ENCODE measurements around the gene MVD.
A peak's percentile ranks its signal among the peaks of the same experiment; 100 is the strongest.

The MVD gene

GRCh38 chr16:88656291-88656980, 6.5 kb downstream of the MVD start:
- Histone ChIP-seq H3K4me3 (ENCODE audit: low read depth in 1 of 5, low read length in 5 of 5) (no peak overlapping the region), H3K36me3 (ENCODE audit: control insufficient read depth in 5 of 5, insufficient read depth in 5 of 5, low read length in 5 of 5) (peaks cover 0 to 52% (median 37%) of the 10 kb centered on the region in 5 donors), H3K27me3 (ENCODE audit: control insufficient read depth in 5 of 5, insufficient read depth in 4 of 5, low read length in 5 of 5) (no peaks in the 10 kb centered on the region), H3K9ac (ENCODE audit: low read length in 5 of 5) (no peak overlapping the region), H3K27ac (ENCODE audit: low read depth, low read length) (no peak overlapping the region), H3K9me3 (ENCODE audit: control insufficient read depth in 5 of 5, low read length in 5 of 5) (no peaks in the 10 kb centered on the region), H3K4me1 (ENCODE audit: control insufficient read depth in 5 of 5, insufficient read depth in 5 of 5, low read length in 5 of 5) (peaks cover 0 to 7% (median 4%) of the 10 kb centered on the region in 5 donors)

- H3K4me1 ChIP-seq (ENCODE audit: control insufficient read depth in 5 of 5, insufficient read depth in 5 of 5, low read length in 5 of 5): peaks cover 0 to 13% (median 8%) of the 10 kb centered on the region in 5 donors
- no peak overlapping the region for H3K4me3 ChIP-seq (ENCODE audit: low read depth in 1 of 5, low read length in 5 of 5)
- no peak overlapping the region for H3K9ac ChIP-seq (ENCODE audit: low read length in 5 of 5)
- H3K27me3 ChIP-seq (ENCODE audit: control insufficient read depth in 5 of 5, insufficient read depth in 4 of 5, low read length in 5 of 5): no peaks in the 10 kb centered on the region
- H3K27ac ChIP-seq (ENCODE audit: low read depth, low read length): no peak overlapping the region
- H3K9me3 ChIP-seq (ENCODE audit: control insufficient read depth in 5 of 5, low read length in 5 of 5): no peaks in the 10 kb centered on the region
- peaks cover 0 to 52% (median 37%) of the 10 kb centered on the region in 5 donors for H3K36me3 ChIP-seq (ENCODE audit: control insufficient read depth in 5 of 5, insufficient read depth in 5 of 5, low read length in 5 of 5)
Observed at GRCh38 chr16:88655733-88656281, 7.1 kb downstream of the MVD start.

- Histone ChIP-seq H3K9me3 (ENCODE audit: control insufficient read depth in 5 of 5, low read length in 5 of 5) (no peaks in the 10 kb centered on the region), H3K27me3 (ENCODE audit: control insufficient read depth in 5 of 5, insufficient read depth in 4 of 5, low read length in 5 of 5) (no peaks in the 10 kb centered on the region), H3K27ac (ENCODE audit: low read depth, low read length) (no peak overlapping the region), H3K4me1 (ENCODE audit: control insufficient read depth in 5 of 5, insufficient read depth in 5 of 5, low read length in 5 of 5) (peaks cover 0 to 19% (median 14%) of the 10 kb centered on the region in 5 donors), H3K9ac (ENCODE audit: low read length in 5 of 5) (no peak overlapping the region), H3K4me3 (ENCODE audit: low read depth in 1 of 5, low read length in 5 of 5) (no peak overlapping the region), H3K36me3 (ENCODE audit: control insufficient read depth in 5 of 5, insufficient read depth in 5 of 5, low read length in 5 of 5) (peaks cover 0 to 52% (median 37%) of the 10 kb centered on the region in 5 donors)
Observed at GRCh38 chr16:88655053-88655732, 7.7 kb downstream of the MVD start.

GRCh38 chr16:88654363-88655052, 8.4 kb downstream of the MVD start:
- Histone ChIP-seq H3K4me1 (ENCODE audit: control insufficient read depth in 5 of 5, insufficient read depth in 5 of 5, low read length in 5 of 5) (peaks cover 0 to 26% (median 21%) of the 10 kb centered on the region in 5 donors), H3K27me3 (ENCODE audit: control insufficient read depth in 5 of 5, insufficient read depth in 4 of 5, low read length in 5 of 5) (no peaks in the 10 kb centered on the region), H3K9me3 (ENCODE audit: control insufficient read depth in 5 of 5, low read length in 5 of 5) (no peaks in the 10 kb centered on the region), H3K27ac (ENCODE audit: low read depth, low read length) (no peak overlapping the region), H3K9ac (ENCODE audit: low read length in 5 of 5) (no peak overlapping the region), H3K4me3 (ENCODE audit: low read depth in 1 of 5, low read length in 5 of 5) (no peak overlapping the region), H3K36me3 (ENCODE audit: control insufficient read depth in 5 of 5, insufficient read depth in 5 of 5, low read length in 5 of 5) (peaks cover 0 to 52% (median 37%) of the 10 kb centered on the region in 5 donors)

- Histone ChIP-seq H3K36me3 (ENCODE audit: control insufficient read depth in 5 of 5, insufficient read depth in 5 of 5, low read length in 5 of 5) (peaks cover 0 to 52% (median 37%) of the 10 kb centered on the region in 5 donors), H3K27me3 (ENCODE audit: control insufficient read depth in 5 of 5, insufficient read depth in 4 of 5, low read length in 5 of 5) (no peaks in the 10 kb centered on the region), H3K4me1 (ENCODE audit: control insufficient read depth in 5 of 5, insufficient read depth in 5 of 5, low read length in 5 of 5) (peaks cover 0 to 30% (median 26%) of the 10 kb centered on the region in 5 donors), H3K9ac (ENCODE audit: low read length in 5 of 5) (no peak overlapping the region), H3K9me3 (ENCODE audit: control insufficient read depth in 5 of 5, low read length in 5 of 5) (no peaks in the 10 kb centered on the region), H3K27ac (ENCODE audit: low read depth, low read length) (no peak overlapping the region), H3K4me3 (ENCODE audit: low read depth in 1 of 5, low read length in 5 of 5) (no peak overlapping the region)
Observed at GRCh38 chr16:88653596-88654362, 9.1 kb downstream of the MVD start.

GRCh38 chr16:88653101-88653500, 9.8 kb downstream of the MVD start:
- Histone ChIP-seq H3K9me3 (ENCODE audit: control insufficient read depth in 5 of 5, low read length in 5 of 5) (no peaks in the 10 kb centered on the region), H3K4me3 (ENCODE audit: low read depth in 1 of 5, low read length in 5 of 5) (no peak overlapping the region), H3K27ac (ENCODE audit: low read depth, low read length) (no peak overlapping the region), H3K27me3 (ENCODE audit: control insufficient read depth in 5 of 5, insufficient read depth in 4 of 5, low read length in 5 of 5) (no peaks in the 10 kb centered on the region), H3K36me3 (ENCODE audit: control insufficient read depth in 5 of 5, insufficient read depth in 5 of 5, low read length in 5 of 5) (peaks cover 0 to 52% (median 35%) of the 10 kb centered on the region in 5 donors), H3K4me1 (ENCODE audit: control insufficient read depth in 5 of 5, insufficient read depth in 5 of 5, low read length in 5 of 5) (peaks cover 0 to 31% (median 27%) of the 10 kb centered on the region in 5 donors), H3K9ac (ENCODE audit: low read length in 5 of 5) (no peak overlapping the region)

GRCh38 chr16:88652762-88653063, 10.2 kb downstream of the MVD start:
- peaks cover 0 to 48% (median 32%) of the 10 kb centered on the region in 5 donors for H3K36me3 ChIP-seq (ENCODE audit: control insufficient read depth in 5 of 5, insufficient read depth in 5 of 5, low read length in 5 of 5)
- H3K27ac ChIP-seq (ENCODE audit: low read depth, low read length): no peak overlapping the region
- H3K4me1 ChIP-seq (ENCODE audit: control insufficient read depth in 5 of 5, insufficient read depth in 5 of 5, low read length in 5 of 5): peaks cover 0 to 35% (median 27%) of the 10 kb centered on the region in 5 donors
- no peaks in the 10 kb centered on the region for H3K27me3 ChIP-seq (ENCODE audit: control insufficient read depth in 5 of 5, insufficient read depth in 4 of 5, low read length in 5 of 5)
- no peaks in the 10 kb centered on the region for H3K9me3 ChIP-seq (ENCODE audit: control insufficient read depth in 5 of 5, low read length in 5 of 5)
- no peak overlapping the region for H3K9ac ChIP-seq (ENCODE audit: low read length in 5 of 5)
- no peak overlapping the region for H3K4me3 ChIP-seq (ENCODE audit: low read depth in 1 of 5, low read length in 5 of 5)

- Histone ChIP-seq H3K9ac (ENCODE audit: low read length in 5 of 5) (peak overlapping the region in 1 of 5 donors; percentile 21), H3K4me1 (ENCODE audit: control insufficient read depth in 5 of 5, insufficient read depth in 5 of 5, low read length in 5 of 5) (peaks cover 0 to 39% (median 27%) of the 10 kb centered on the region in 5 donors), H3K27ac (ENCODE audit: low read depth, low read length) (no peak overlapping the region), H3K36me3 (ENCODE audit: control insufficient read depth in 5 of 5, insufficient read depth in 5 of 5, low read length in 5 of 5) (peaks cover 0 to 42% (median 29%) of the 10 kb centered on the region in 5 donors), H3K27me3 (ENCODE audit: control insufficient read depth in 5 of 5, insufficient read depth in 4 of 5, low read length in 5 of 5) (no peaks in the 10 kb centered on the region), H3K9me3 (ENCODE audit: control insufficient read depth in 5 of 5, low read length in 5 of 5) (no peaks in the 10 kb centered on the region), H3K4me3 (ENCODE audit: low read depth in 1 of 5, low read length in 5 of 5) (no peak overlapping the region)
Observed at GRCh38 chr16:88651989-88652761, 10.7 kb downstream of the MVD start.
